Fibroblast of villous mesenchyme (primary cell): ENCODE results near the gene TNRC6C. TPM values are rescaled to one million over a fixed set of nuclear protein-coding genes. Genes with fewer than 3 reads are reported as not detected.
"Not testable (repeated sequence)": the region's sequence is repeated elsewhere in the genome, so short reads cannot be mapped to it uniquely, and the experiment has no call there.

Source experiments
- DNase-seq: peaks from one replicate; pipeline ENCODE4 v3.0.0-alpha.2; 2010; ENCODE audit warnings: low read depth
- H3K4me3 ChIP-seq: 2 replicates; pipeline ENCODE4 v1.5.1; 2011; ENCODE audit warnings: low read depth, mild to moderate bottlenecking, low read length
- total RNA-seq: library from RNA; depleted of rRNA; stranded (reverse); fragments of >200 nt; gene quantifications from 2 replicates; pipeline ENCODE4 v1.2.3, GENCODE V29; 2012
- TF ChIP-seq, protein P1 (sequence below): IDR thresholded peaks from 2 replicates; pipeline ENCODE4 v1.5.1; 2012; ENCODE audit warnings: low read depth, mild to moderate bottlenecking, low read length; ENCODE audit not compliant: insufficient read depth

The TNRC6C gene
- total RNA-seq, 1 donor = 4.3 TPM

GRCh38 chr17:77962348-77962747, 3.8 kb downstream of the TNRC6C start:
- TF ChIP-seq, protein P1, sequence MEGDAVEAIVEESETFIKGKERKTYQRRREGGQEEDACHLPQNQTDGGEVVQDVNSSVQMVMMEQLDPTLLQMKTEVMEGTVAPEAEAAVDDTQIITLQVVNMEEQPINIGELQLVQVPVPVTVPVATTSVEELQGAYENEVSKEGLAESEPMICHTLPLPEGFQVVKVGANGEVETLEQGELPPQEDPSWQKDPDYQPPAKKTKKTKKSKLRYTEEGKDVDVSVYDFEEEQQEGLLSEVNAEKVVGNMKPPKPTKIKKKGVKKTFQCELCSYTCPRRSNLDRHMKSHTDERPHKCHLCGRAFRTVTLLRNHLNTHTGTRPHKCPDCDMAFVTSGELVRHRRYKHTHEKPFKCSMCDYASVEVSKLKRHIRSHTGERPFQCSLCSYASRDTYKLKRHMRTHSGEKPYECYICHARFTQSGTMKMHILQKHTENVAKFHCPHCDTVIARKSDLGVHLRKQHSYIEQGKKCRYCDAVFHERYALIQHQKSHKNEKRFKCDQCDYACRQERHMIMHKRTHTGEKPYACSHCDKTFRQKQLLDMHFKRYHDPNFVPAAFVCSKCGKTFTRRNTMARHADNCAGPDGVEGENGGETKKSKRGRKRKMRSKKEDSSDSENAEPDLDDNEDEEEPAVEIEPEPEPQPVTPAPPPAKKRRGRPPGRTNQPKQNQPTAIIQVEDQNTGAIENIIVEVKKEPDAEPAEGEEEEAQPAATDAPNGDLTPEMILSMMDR = no peak
- DNase-seq = no peak
- H3K4me3 ChIP-seq = no peak overlapping the region

- peak; percentile 81 for DNase-seq
- TF ChIP-seq, protein P1 = no peak
- H3K4me3 ChIP-seq = no peak overlapping the region
These were observed 4.9 kb downstream of the TNRC6C start for GRCh38 chr17:77963441-77963840.

DNA sequence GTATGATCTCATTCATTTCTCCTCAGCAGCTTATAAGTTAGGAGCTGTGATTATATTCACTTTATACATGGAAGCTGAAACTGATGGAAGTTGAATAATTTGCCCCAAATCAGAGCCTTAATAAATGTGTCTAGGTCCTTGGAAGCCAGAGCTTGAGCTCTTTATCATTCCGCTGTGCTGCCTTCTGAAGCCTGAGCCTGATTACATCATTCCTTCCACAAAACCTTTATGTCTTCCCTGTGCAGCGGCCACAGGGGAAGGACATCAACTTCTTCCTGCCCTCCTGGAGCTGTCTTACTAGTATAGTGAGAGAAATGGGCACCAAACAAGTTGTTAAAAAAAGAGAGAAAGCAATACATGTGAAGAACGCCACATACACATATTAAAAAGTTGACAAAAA, 6.8 kb downstream of the TNRC6C start:
- TF ChIP-seq, protein P1 = no peak
- no peak overlapping the region for H3K4me3 ChIP-seq
- no peak for DNase-seq

DNA sequence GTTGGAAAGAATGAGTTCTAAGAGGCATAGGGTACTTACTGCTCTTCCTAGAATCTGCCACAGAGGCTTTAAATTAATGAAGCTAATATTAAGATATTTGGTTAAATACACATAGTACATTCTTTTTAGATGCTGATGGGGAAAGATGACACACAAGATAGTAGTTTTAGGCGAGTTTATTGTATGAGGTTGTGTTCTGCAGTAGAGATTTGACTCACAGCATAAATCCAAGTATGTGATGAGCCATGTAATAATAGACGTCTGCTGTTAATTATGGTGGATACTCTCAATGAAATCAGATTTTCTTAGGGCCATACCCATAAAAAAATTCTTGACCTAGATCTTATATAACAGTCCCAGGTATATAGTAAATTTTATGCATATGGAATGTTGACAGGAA, 8.0 kb downstream of the TNRC6C start:
- DNase-seq = no peak
- H3K4me3 ChIP-seq = no peak overlapping the region
- TF ChIP-seq, protein P1 = no peak

- no peak for DNase-seq
- H3K4me3 ChIP-seq = no peak overlapping the region
- TF ChIP-seq, protein P1 = no peak
These were observed 10.3 kb downstream of the TNRC6C start for GRCh38 chr17:77968788-77969187.

DNA sequence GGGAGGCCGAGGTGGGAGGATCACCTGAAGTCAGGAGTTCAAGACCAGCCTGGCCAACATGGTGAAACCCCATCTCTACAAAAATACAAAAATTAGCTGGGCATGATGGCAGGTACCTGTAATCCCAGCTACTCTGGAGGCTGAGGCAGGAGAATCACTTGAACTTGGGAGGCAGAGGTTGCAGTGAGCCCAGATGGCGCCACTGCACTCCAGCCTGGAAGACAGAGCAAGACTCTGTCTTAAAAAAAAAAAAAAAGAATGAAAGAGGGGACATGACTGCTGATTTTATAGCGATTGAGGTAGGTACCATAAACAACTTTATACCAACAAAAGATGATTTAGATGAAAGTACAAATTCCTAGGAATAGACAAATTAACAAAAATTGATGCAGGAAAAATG, 13.8 kb downstream of the TNRC6C start:
- H3K4me3 ChIP-seq, DNase-seq: not testable (repeated sequence)

DNA sequence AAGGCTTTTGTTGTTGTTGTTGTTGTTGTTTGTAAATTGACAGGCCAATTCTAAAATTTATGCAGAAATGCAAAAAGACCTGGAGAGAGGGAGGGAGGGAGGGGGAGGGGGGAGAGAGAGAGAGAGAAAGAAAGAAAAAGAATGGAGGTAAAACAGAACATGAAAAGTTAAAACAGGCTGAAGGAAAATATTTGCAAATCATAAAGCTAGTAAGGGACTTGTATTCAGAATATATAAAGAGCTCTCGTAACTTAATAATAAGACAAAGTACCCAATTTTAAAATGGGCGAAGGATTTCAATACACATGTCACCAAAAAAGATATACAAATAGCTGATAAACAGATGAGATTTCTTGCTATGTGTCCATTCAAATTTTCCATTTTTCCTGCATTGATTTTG, 15.4 kb downstream of the TNRC6C start:
- TF ChIP-seq, protein P1 = no peak

More for the DNA sequence above, 15.4 kb downstream of the TNRC6C start:
- H3K4me3 ChIP-seq = no peak overlapping the region
- no peak for DNase-seq
